ENCODE data around the gene FAM117A.

GRCh38 chr17:49746791-49747490 lies 17.0 kb downstream of the FAM117A start:
- TF ChIP-seq CTCF (IDR thresholded peaks at IDR 0.05; ENCODE audit: extremely low read depth in 1 of 2, insufficient read depth in 1 of 2, low read depth in 1 of 2, low read length in 2 of 2) (no peak), MAX (IDR thresholded peaks at IDR 0.05; ENCODE audit: insufficient read depth, insufficient read length) (no peak), EZH2 (IDR thresholded peaks at IDR 0.05; ENCODE audit: borderline replicate concordance, low read depth, low read length, severe bottlenecking) (no peak), POLR2A (IDR thresholded peaks at IDR 0.05; ENCODE audit: low read depth, low read length) (no peak), POLR2AphosphoS5 (IDR thresholded peaks at IDR 0.05; ENCODE audit: insufficient read depth, low read depth, low read length) (no peak), JUN (IDR thresholded peaks at IDR 0.05; ENCODE audit: borderline replicate concordance, insufficient read depth, insufficient read length, low read depth) (no peak), MYC (IDR thresholded peaks at IDR 0.05; ENCODE audit: low read depth, low read length) (no peak)

All from endothelial cell of umbilical vein (primary cell).